H1 (cell line): ENCODE results near the gene TRMT44. TPM values are rescaled to one million over a fixed set of nuclear protein-coding genes. Genes with fewer than 3 reads are reported as not detected.

Source experiments
- MAFK ChIP-seq: IDR thresholded peaks from 2 replicates; pipeline ENCODE4 v1.6.1; 2012; ENCODE audit warnings: low read depth, mild to moderate bottlenecking, improper control_type of control experiment, low read length
- SIX5 ChIP-seq: IDR thresholded peaks from 2 replicates; pipeline ENCODE4 v1.6.1; 2011; ENCODE audit warnings: mild to moderate bottlenecking, low read depth, low read length
- SRF ChIP-seq: IDR thresholded peaks from 2 replicates; pipeline ENCODE4 v1.6.1; 2011; ENCODE audit warnings: mild to moderate bottlenecking, low read depth, low read length, moderate library complexity
- TBP ChIP-seq: IDR thresholded peaks from 2 replicates; pipeline ENCODE4 v1.6.1; 2011; ENCODE audit warnings: low read depth, low read length, improper control_type of control experiment
- ZNF274 ChIP-seq: IDR thresholded peaks from 2 replicates; pipeline ENCODE4 v1.7.0; 2012; ENCODE audit warnings: low read length, borderline replicate concordance; ENCODE audit errors: extremely low read depth
- polyA plus RNA-seq, 7 experiments: library from polyadenylated mRNA; depleted of rRNA in 3 of 7; stranded (reverse) in 5 of 7; unstranded in 2 of 7; fragments of >200 nt in 5 of 7; fragments of 200-250 nt in 2 of 7; gene quantifications; 1 replicate in 5 of 7; 2 replicates in 1 of 7; 4 replicates in 1 of 7; pipeline versions ENCODE4 v1.2.1 to v1.2.3, GENCODE V29; 2011 to 2013; ENCODE audit warnings: missing spikeins in 2 of 7, mixed read lengths in 2 of 7
- total RNA-seq: library from RNA; stranded (reverse); fragmentation: NEBNext Ultra II Directional; extraction: Animal tissue kit (Norgen Biotek cat#: 25700); gene quantifications from 2 replicates; pipeline ENCODE4 v1.2.1, GENCODE V29; 2021
- TF ChIP-seq, protein P1 (sequence below): fragments of 300-600 bp; sonication (generic); IDR thresholded peaks from 2 replicates; pipeline ENCODE4 v1.7.1; 2012; ENCODE audit warnings: low read length, moderate library complexity, mild to moderate bottlenecking, inconsistent platforms; ENCODE audit not compliant: insufficient replicate concordance
- TF ChIP-seq, protein P2 (sequence below): IDR thresholded peaks from 2 replicates; pipeline ENCODE4 v1.6.1; 2011; ENCODE audit warnings: low read length, improper control_type of control experiment

The TRMT44 gene
- total and polyA plus RNA-seq, 2 of the 8 experiments (the other 6 are each of a cell fraction or from before 2014, with no cell fraction given): 8.6 to 23.9 TPM

DNA sequence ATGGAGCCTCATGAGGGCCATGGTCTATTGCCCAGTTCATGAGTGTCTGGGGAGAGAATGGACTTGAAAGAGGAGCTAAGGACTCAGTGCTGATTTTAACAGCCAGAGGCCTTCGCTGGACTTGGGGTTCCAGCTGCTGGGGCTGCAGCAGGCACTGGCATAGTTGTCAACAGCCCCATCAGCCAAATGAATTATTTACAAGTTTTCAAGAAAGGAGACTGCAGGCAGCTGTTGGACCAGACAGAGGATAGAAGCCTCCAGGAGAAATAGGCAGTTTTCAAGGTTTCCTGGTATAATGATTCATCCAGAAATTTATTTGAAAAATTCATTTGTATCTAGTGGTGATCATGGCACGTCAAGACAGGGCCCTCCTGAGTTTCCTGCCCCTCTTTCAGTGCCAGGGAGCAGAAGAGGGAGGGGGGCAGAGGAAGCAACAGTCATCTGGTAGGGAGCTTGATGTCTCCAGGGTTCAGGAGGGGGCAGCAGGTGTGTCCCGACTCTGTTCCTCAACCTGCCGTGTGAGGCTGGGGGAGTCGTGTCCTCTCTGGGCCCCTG is 76.5 kb downstream of the TRMT44 start (continued):
- TF ChIP-seq, protein P1, sequence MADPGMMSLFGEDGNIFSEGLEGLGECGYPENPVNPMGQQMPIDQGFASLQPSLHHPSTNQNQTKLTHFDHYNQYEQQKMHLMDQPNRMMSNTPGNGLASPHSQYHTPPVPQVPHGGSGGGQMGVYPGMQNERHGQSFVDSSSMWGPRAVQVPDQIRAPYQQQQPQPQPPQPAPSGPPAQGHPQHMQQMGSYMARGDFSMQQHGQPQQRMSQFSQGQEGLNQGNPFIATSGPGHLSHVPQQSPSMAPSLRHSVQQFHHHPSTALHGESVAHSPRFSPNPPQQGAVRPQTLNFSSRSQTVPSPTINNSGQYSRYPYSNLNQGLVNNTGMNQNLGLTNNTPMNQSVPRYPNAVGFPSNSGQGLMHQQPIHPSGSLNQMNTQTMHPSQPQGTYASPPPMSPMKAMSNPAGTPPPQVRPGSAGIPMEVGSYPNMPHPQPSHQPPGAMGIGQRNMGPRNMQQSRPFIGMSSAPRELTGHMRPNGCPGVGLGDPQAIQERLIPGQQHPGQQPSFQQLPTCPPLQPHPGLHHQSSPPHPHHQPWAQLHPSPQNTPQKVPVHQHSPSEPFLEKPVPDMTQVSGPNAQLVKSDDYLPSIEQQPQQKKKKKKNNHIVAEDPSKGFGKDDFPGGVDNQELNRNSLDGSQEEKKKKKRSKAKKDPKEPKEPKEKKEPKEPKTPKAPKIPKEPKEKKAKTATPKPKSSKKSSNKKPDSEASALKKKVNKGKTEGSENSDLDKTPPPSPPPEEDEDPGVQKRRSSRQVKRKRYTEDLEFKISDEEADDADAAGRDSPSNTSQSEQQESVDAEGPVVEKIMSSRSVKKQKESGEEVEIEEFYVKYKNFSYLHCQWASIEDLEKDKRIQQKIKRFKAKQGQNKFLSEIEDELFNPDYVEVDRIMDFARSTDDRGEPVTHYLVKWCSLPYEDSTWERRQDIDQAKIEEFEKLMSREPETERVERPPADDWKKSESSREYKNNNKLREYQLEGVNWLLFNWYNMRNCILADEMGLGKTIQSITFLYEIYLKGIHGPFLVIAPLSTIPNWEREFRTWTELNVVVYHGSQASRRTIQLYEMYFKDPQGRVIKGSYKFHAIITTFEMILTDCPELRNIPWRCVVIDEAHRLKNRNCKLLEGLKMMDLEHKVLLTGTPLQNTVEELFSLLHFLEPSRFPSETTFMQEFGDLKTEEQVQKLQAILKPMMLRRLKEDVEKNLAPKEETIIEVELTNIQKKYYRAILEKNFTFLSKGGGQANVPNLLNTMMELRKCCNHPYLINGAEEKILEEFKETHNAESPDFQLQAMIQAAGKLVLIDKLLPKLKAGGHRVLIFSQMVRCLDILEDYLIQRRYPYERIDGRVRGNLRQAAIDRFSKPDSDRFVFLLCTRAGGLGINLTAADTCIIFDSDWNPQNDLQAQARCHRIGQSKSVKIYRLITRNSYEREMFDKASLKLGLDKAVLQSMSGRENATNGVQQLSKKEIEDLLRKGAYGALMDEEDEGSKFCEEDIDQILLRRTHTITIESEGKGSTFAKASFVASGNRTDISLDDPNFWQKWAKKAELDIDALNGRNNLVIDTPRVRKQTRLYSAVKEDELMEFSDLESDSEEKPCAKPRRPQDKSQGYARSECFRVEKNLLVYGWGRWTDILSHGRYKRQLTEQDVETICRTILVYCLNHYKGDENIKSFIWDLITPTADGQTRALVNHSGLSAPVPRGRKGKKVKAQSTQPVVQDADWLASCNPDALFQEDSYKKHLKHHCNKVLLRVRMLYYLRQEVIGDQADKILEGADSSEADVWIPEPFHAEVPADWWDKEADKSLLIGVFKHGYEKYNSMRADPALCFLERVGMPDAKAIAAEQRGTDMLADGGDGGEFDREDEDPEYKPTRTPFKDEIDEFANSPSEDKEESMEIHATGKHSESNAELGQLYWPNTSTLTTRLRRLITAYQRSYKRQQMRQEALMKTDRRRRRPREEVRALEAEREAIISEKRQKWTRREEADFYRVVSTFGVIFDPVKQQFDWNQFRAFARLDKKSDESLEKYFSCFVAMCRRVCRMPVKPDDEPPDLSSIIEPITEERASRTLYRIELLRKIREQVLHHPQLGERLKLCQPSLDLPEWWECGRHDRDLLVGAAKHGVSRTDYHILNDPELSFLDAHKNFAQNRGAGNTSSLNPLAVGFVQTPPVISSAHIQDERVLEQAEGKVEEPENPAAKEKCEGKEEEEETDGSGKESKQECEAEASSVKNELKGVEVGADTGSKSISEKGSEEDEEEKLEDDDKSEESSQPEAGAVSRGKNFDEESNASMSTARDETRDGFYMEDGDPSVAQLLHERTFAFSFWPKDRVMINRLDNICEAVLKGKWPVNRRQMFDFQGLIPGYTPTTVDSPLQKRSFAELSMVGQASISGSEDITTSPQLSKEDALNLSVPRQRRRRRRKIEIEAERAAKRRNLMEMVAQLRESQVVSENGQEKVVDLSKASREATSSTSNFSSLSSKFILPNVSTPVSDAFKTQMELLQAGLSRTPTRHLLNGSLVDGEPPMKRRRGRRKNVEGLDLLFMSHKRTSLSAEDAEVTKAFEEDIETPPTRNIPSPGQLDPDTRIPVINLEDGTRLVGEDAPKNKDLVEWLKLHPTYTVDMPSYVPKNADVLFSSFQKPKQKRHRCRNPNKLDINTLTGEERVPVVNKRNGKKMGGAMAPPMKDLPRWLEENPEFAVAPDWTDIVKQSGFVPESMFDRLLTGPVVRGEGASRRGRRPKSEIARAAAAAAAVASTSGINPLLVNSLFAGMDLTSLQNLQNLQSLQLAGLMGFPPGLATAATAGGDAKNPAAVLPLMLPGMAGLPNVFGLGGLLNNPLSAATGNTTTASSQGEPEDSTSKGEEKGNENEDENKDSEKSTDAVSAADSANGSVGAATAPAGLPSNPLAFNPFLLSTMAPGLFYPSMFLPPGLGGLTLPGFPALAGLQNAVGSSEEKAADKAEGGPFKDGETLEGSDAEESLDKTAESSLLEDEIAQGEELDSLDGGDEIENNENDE: no peak
- TF ChIP-seq, protein P2, sequence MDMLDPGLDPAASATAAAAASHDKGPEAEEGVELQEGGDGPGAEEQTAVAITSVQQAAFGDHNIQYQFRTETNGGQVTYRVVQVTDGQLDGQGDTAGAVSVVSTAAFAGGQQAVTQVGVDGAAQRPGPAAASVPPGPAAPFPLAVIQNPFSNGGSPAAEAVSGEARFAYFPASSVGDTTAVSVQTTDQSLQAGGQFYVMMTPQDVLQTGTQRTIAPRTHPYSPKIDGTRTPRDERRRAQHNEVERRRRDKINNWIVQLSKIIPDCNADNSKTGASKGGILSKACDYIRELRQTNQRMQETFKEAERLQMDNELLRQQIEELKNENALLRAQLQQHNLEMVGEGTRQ: no peak
- TF ChIP-seq SRF (no peak), TBP (no peak), SIX5 (no peak), MAFK (no peak), ZNF274 (no peak)
